HUES48 (cell line): Measurements from ENCODE around the gene HBZ.
"Not testable (repeated sequence)": the region's sequence is repeated elsewhere in the genome, so short reads cannot be mapped to it uniquely, and the experiment has no call there.

Experiments
- H3K27ac ChIP-seq: one replicate; pipeline ENCODE4 v1.7.0; 2013; ENCODE audit warnings: low read depth, low read length, inconsistent platforms
- H3K27me3 ChIP-seq: 2 replicates; pipeline ENCODE4 v1.6.1; 2013; ENCODE audit warnings: mild to moderate bottlenecking, low read length; ENCODE audit not compliant: control insufficient read depth, insufficient read depth
- H3K36me3 ChIP-seq: 2 replicates; pipeline ENCODE4 v1.6.1; 2013; ENCODE audit warnings: low read length; ENCODE audit not compliant: control insufficient read depth, insufficient read depth
- H3K4me1 ChIP-seq: 2 replicates; pipeline ENCODE4 v1.6.1; 2013; ENCODE audit warnings: mild to moderate bottlenecking, low read length; ENCODE audit not compliant: control insufficient read depth, insufficient read depth
- H3K4me3 ChIP-seq: 2 replicates; pipeline ENCODE4 v1.5.1; 2013; ENCODE audit warnings: mild to moderate bottlenecking, low read depth, low read length
- H3K9ac ChIP-seq: 2 replicates; pipeline ENCODE4 v1.6.1; 2013; ENCODE audit warnings: mild to moderate bottlenecking, low read depth, low read length, moderate library complexity
- H3K9me3 ChIP-seq: 2 replicates; pipeline ENCODE4 v1.6.1; 2013; ENCODE audit warnings: low read length; ENCODE audit not compliant: control insufficient read depth, insufficient read depth

HBZ gene

GRCh38 chr16:140175-140857 lies 12.1 kb upstream of the HBZ start:
- Histone ChIP-seq H3K27me3 (no peaks in the 10 kb centered on the region), H3K9me3 (no peaks in the 10 kb centered on the region), H3K27ac (no peak overlapping the region), H3K9ac (no peak overlapping the region), H3K4me1 (no peaks in the 10 kb centered on the region), H3K36me3 (no peaks in the 10 kb centered on the region), H3K4me3 (no peak overlapping the region)

GRCh38 chr16:142405-142967 lies 10.0 kb upstream of the HBZ start:
- no peaks in the 10 kb centered on the region for H3K27me3 ChIP-seq
- no peaks in the 10 kb centered on the region for H3K4me1 ChIP-seq
- H3K4me3 ChIP-seq = no peak overlapping the region
- H3K9ac ChIP-seq = no peak overlapping the region
- no peaks in the 10 kb centered on the region for H3K9me3 ChIP-seq
- H3K36me3 ChIP-seq = no peaks in the 10 kb centered on the region
- H3K27ac ChIP-seq = no peak overlapping the region

GRCh38 chr16:143047-143446 lies 9.4 kb upstream of the HBZ start:
- H3K36me3 ChIP-seq = no peaks in the 10 kb centered on the region
- H3K4me1 ChIP-seq = no peaks in the 10 kb centered on the region
- H3K9ac ChIP-seq = no peak overlapping the region
- no peak overlapping the region for H3K4me3 ChIP-seq
- H3K9me3 ChIP-seq = no peaks in the 10 kb centered on the region
- H3K27me3 ChIP-seq = no peaks in the 10 kb centered on the region
- no peak overlapping the region for H3K27ac ChIP-seq

- no peak overlapping the region for H3K4me3 ChIP-seq
- no peak overlapping the region for H3K9ac ChIP-seq
- no peaks in the 10 kb centered on the region for H3K27me3 ChIP-seq
- no peak overlapping the region for H3K27ac ChIP-seq
- H3K9me3 ChIP-seq = no peaks in the 10 kb centered on the region
- no peaks in the 10 kb centered on the region for H3K4me1 ChIP-seq
- no peaks in the 10 kb centered on the region for H3K36me3 ChIP-seq
These were observed 9.0 kb upstream of the HBZ start for GRCh38 chr16:143456-143855.

GRCh38 chr16:144797-145252 lies 7.6 kb upstream of the HBZ start:
- Histone ChIP-seq H3K4me3 (no peak overlapping the region), H3K9me3 (no peaks in the 10 kb centered on the region), H3K4me1 (no peaks in the 10 kb centered on the region), H3K9ac (no peak overlapping the region), H3K27ac (no peak overlapping the region), H3K36me3 (no peaks in the 10 kb centered on the region), H3K27me3 (0 out of 2 replicates have a peak, but pooled peaks cover 7% of the 10 kb centered on the region)

- H3K4me3 ChIP-seq = no peak overlapping the region
- H3K9ac ChIP-seq = no peak overlapping the region
- H3K9me3 ChIP-seq = no peaks in the 10 kb centered on the region
- H3K36me3 ChIP-seq = no peaks in the 10 kb centered on the region
- H3K27me3 ChIP-seq = 0 out of 2 replicates have a peak, but pooled peaks cover 7% of the 10 kb centered on the region
- H3K4me1 ChIP-seq = no peaks in the 10 kb centered on the region
- H3K27ac ChIP-seq = no peak overlapping the region
These were observed 5.8 kb upstream of the HBZ start for GRCh38 chr16:146646-147045.

- H3K27ac ChIP-seq = no peak overlapping the region
- no peaks in the 10 kb centered on the region for H3K4me1 ChIP-seq
- H3K9me3 ChIP-seq = no peaks in the 10 kb centered on the region
- no peaks in the 10 kb centered on the region for H3K36me3 ChIP-seq
- no peak overlapping the region for H3K4me3 ChIP-seq
- 0 out of 2 replicates have a peak, but pooled peaks cover 7% of the 10 kb centered on the region for H3K27me3 ChIP-seq
- H3K9ac ChIP-seq = no peak overlapping the region
These were observed 3.3 kb upstream of the HBZ start for GRCh38 chr16:149024-149660.

GRCh38 chr16:153129-153521 lies 681 bp downstream of the HBZ start:
- H3K27me3 ChIP-seq = peaks cover 34% of the 10 kb centered on the region
- H3K9me3 ChIP-seq, H3K9ac ChIP-seq, H3K4me1 ChIP-seq, H3K27ac ChIP-seq, H3K4me3 ChIP-seq, H3K36me3 ChIP-seq: not testable (repeated sequence)

- peaks cover 38% of the 10 kb centered on the region for H3K27me3 ChIP-seq
- H3K9me3 ChIP-seq, H3K36me3 ChIP-seq, H3K27ac ChIP-seq, H3K4me3 ChIP-seq, H3K9ac ChIP-seq, H3K4me1 ChIP-seq: not testable (repeated sequence)
These were observed 1.2 kb downstream of the HBZ start for GRCh38 chr16:153550-154216.

GRCh38 chr16:154217-155030 lies 2.0 kb downstream of the HBZ start:
- no peaks in the 10 kb centered on the region for H3K4me1 ChIP-seq
- H3K27ac ChIP-seq = no peak overlapping the region
- no peaks in the 10 kb centered on the region for H3K9me3 ChIP-seq
- peaks cover 36% of the 10 kb centered on the region for H3K27me3 ChIP-seq
- H3K9ac ChIP-seq = no peak overlapping the region
- no peaks in the 10 kb centered on the region for H3K36me3 ChIP-seq
- H3K4me3 ChIP-seq = peak overlapping the region; percentile 72
